Activated CD8-positive, alpha-beta memory T cell treated with anti-CD3 and anti-CD28 coated beads for 36 hours (primary cell): ENCODE data around the gene ELL. TPM values are rescaled to one million over a fixed set of nuclear protein-coding genes. Genes with fewer than 3 reads are reported as not detected.

Experiments used
- CTCF ChIA-PET: fragments of 350-600 bp; sonication (Branson Sonifier 250); formaldehyde crosslinking; loops from one replicate; lab custom pipeline; 2021; ENCODE audit warnings: antibody characterized with exemption; lab: Charles Lee
- POLR2A ChIA-PET: fragments of 350-600 bp; sonication (Branson Sonifier 250); formaldehyde crosslinking; loops from one replicate; lab custom pipeline; 2021; ENCODE audit warnings: antibody characterized with exemption; lab: Charles Lee
- total RNA-seq, 2 experiments: library from RNA; stranded (reverse); gene quantifications; one replicate each; pipeline ENCODE4 v1.2.3, GENCODE V29; 2021

ELL gene
- total RNA-seq, 2 experiments from 2014 or later, result 22.6 to 24.3 TPM

DNA sequence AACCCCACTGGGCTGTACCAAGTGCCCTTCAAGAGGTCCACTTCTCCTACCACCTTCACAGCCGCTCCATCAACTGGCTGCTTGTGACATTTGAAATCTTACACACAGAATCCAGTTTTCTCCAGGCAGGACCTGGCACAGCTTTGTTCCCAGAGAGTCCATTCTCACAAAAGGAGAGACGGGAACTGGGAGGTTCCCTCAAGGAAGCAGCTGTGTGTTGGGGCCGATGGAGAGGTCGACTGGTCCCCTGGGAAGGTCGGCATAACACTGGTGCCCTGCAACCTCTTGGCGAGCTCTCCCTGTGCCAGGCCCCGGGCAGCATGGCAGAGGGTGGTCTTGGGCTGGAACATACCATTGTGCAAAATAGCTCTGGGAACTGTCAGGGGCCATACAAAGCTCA, 21.5 kb downstream of the ELL start:
- POLR2A ChIA-PET, result interaction anchor here (0.7 to 1.0 kb wide), 2 partner anchors 9 to 56 kb away, joined by 8 to 14 read pairs; no protein-coding TSS in a partner anchor
- CTCF ChIA-PET, result interaction anchor here (0.7 to 1.4 kb wide), 3 partner anchors 44 to 297 kb away, joined by 3 to 5 read pairs (median 5); partner anchors contain the start of gene REX1BD

GRCh38 chr19:18499055-18499775, 22.7 kb downstream of the ELL start:
- ChIA-PET CTCF (interaction anchor here (0.6 to 1.7 kb wide), 4 partner anchors 13 to 298 kb away, joined by 3 to 7 read pairs (median 6); no protein-coding TSS in a partner anchor), POLR2A (interaction anchor here (0.6 to 1.0 kb wide), 4 partner anchors 8 to 177 kb away, joined by 3 to 14 read pairs (median 6); partner anchors contain the start of gene UBA52)

- ChIA-PET CTCF (interaction anchor here (0.7 to 6.1 kb wide), 6 partner anchors 10 to 48 kb away, joined by 3 to 36 read pairs (median 4); no protein-coding TSS in a partner anchor), POLR2A (interaction anchor here (0.8 to 1.8 kb wide), 4 partner anchors 15 to 74 kb away, joined by 3 to 9 read pairs (median 6); partner anchors contain the start of genes ELL and UBA52)
Observed at GRCh38 chr19:18496980-18497256, 25.0 kb downstream of the ELL start.

- ChIA-PET POLR2A (interaction anchor here (0.8 to 1.8 kb wide), 4 partner anchors 15 to 75 kb away, joined by 3 to 9 read pairs (median 6); partner anchors contain the start of genes ELL and UBA52), CTCF (interaction anchor here (0.7 to 6.1 kb wide), 11 partner anchors 11 to 75 kb away, joined by 3 to 36 read pairs (median 3); partner anchors contain the start of gene UBA52)
Observed at GRCh38 chr19:18496167-18496979, 25.5 kb downstream of the ELL start.

GRCh38 chr19:18495204-18495911, 26.5 kb downstream of the ELL start:
- POLR2A ChIA-PET, result interaction anchor here (1.2 to 1.8 kb wide), 3 partner anchors 17 to 76 kb away, joined by 5 to 9 read pairs (median 7); partner anchors contain the start of genes ELL and UBA52
- CTCF ChIA-PET, result interaction anchor here (1.1 to 6.1 kb wide), 6 partner anchors 10 to 76 kb away, joined by 3 to 36 read pairs (median 6); partner anchors contain the start of gene UBA52

- CTCF ChIA-PET, result interaction anchor here (0.8 to 6.1 kb wide), 4 partner anchors 13 to 26 kb away, joined by 3 to 36 read pairs (median 17); no protein-coding TSS in a partner anchor
- POLR2A ChIA-PET, result interaction anchor here (0.6 to 1.0 kb wide), 2 partner anchors 19 to 25 kb away, joined by 3 to 4 read pairs; no protein-coding TSS in a partner anchor
Observed at GRCh38 chr19:18494267-18494607, 27.6 kb downstream of the ELL start.

- CTCF ChIA-PET, result interaction anchor here (0.8 to 6.1 kb wide), 4 partner anchors 12 to 27 kb away, joined by 3 to 36 read pairs (median 17); no protein-coding TSS in a partner anchor
- POLR2A ChIA-PET, result interaction anchor here (1.0 kb wide), 1 partner anchor 18 kb away, joined by 3 read pairs; no protein-coding TSS in a partner anchor
Observed at GRCh38 chr19:18493440-18494266, 28.2 kb downstream of the ELL start.

- ChIA-PET CTCF (interaction anchor here (1.1 to 6.1 kb wide), 5 partner anchors 11 to 42 kb away, joined by 3 to 36 read pairs (median 10); no protein-coding TSS in a partner anchor), POLR2A (interaction anchor here (0.5 to 1.2 kb wide), 2 partner anchors 8 to 711 kb away, joined by 3 to 8 read pairs; no protein-coding TSS in a partner anchor)
Observed at GRCh38 chr19:18491995-18492953, 29.6 kb downstream of the ELL start.

- ChIA-PET POLR2A (no interaction called here), CTCF (interaction anchor here (0.6 to 0.9 kb wide), 2 partner anchors 22 to 506 kb away, joined by 3 read pairs; no protein-coding TSS in a partner anchor)
Observed at GRCh38 chr19:18490728-18491127, 31.1 kb downstream of the ELL start.

DNA sequence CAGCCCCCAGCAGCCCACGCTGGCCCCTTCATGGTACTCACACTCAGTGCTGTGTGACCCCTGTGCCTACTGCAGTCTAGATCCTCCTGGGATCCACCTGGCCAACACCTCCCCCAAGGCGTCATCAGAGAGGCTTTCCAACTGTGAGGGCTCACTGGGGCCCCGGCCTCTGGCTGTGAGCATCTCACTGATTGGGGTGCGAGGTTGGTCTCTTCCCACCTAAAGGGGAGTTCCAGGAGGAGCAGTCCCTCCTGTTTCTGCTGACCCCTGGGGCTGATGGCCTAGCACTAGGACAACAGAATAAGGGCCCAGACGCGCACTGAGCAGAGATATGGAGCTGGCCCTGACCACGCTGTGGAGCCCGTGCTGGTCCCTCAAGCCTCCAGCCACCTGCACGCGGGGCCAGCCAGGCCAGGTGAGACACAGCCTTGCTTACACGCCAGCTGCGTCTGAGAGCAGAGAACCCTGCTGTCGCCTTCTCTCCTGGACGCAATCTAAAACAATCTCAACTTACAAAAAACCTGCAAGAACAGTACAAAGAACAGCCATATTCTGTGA, 32.2 kb downstream of the ELL start:
- POLR2A ChIA-PET, result no interaction called here
- CTCF ChIA-PET, result interaction anchor here (1.4 kb wide), 1 partner anchor 32 kb away, joined by 6 read pairs; the partner anchor contains the start of gene ELL

DNA sequence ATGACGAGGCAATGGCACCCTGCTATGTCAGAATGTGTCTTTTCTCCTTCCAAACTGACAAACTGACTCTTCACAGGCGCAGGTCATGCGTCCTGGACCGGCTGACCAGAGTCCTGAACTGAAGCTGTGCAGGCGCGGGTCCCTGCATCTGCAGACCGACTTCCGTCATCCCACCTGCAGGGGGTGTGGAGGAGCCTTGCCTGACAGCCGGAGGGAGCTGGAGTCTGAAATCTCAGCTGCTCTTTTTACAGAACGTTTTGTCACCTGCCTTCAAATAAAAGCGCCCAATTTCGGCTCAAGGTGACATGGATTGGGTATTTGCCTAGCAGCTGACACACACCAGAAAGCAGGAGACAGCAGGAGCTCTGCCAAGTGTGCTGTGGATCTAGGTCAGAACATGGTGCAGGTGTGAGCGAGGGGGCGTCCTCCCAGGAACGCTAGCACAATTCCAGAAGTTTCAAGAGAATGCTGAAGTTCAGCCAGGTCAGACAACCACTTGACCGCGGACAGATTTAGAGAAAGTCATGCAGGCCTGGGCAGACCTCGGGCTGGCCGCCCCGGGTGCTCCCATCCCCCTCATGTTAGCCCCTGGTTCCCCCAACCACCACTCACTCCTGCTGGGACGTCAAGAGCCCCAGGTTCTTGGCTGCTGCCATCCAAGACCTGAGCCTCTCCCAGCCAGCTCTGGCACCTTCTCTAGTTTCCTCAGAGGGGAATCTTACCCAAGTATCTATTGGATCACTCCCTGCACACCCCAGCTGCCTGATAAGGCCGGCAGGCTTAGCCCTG, 32.8 kb downstream of the ELL start:
- CTCF ChIA-PET, result interaction anchor here (0.9 to 1.4 kb wide), 4 partner anchors 14 to 99 kb away, joined by 3 to 6 read pairs (median 4); partner anchors contain the start of gene ELL
- POLR2A ChIA-PET, result no interaction called here

- POLR2A ChIA-PET, result no interaction called here
- CTCF ChIA-PET, result interaction anchor here (0.9 to 1.4 kb wide), 4 partner anchors 15 to 100 kb away, joined by 3 to 6 read pairs (median 4); partner anchors contain the start of gene ELL
Observed at GRCh38 chr19:18488403-18488723, 33.5 kb downstream of the ELL start.

DNA sequence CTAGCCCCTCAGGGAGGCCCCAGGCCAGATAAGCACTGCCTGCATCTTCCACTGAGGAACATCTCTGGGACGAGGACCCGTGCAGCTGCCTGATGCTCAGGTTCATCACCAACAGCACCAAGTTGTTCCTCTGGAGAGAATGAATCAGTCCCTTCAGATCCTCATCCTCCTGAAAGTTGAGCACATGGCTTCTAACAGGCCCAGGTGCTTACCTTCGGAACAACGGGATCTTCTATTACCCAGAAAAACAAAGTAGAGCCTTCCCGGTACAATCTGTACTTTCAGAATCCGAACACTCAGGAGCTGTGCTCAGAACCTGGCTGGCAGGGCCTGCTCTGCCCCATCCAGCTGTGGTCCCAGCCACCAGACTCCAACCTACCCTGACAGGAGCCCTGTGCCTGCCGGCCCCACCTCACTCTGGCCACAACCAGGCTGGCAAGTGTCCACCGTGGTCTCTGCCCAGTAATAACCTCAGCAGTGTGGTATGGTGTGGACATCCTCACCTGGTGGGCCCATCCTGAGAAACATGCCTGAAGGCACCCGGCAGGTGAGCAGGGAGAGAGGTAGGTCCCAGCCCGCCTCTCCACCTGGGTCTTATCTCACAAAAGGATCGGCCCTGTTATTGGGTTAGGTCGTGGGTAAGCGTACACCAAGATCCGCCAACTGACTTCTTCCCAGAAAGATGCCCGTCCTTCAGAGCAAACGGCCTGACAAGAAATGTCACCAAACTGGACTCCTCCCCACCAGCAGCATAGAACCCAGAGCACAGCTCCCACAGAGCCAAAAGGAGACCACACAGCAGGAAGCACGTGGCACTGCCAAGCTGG, 34.1 kb downstream of the ELL start:
- POLR2A ChIA-PET, result no interaction called here
- CTCF ChIA-PET, result interaction anchor here (0.9 to 1.4 kb wide), 4 partner anchors 16 to 100 kb away, joined by 3 to 6 read pairs (median 4); partner anchors contain the start of gene ELL

GRCh38 chr19:18486746-18487145, 35.1 kb downstream of the ELL start:
- ChIA-PET CTCF (interaction anchor here (1.4 to 1.9 kb wide), 2 partner anchors 10 to 12 kb away, joined by 4 to 6 read pairs; no protein-coding TSS in a partner anchor), POLR2A (interaction anchor here (0.5 to 0.6 kb wide), 2 partner anchors 36 to 548 kb away, joined by 4 read pairs; no protein-coding TSS in a partner anchor)
